Hematopoietic multipotent progenitor cell (in vitro differentiated cells): ENCODE results near the gene ADGRG1. TPM values are rescaled to one million over a fixed set of nuclear protein-coding genes. Genes with fewer than 3 reads are reported as not detected.

ENCODE experiments used
- DNase-seq, 3 donors: peaks; one replicate each; pipeline ENCODE4 v3.0.0-alpha.2; 2011 to 2015; ENCODE audit warnings: low read depth in 2 of 3, low spot score in 2 of 3
- total RNA-seq: library from RNA; depleted of rRNA; stranded (reverse); fragments of >200 nt; gene quantifications from one replicate; pipeline ENCODE4 v1.2.3, GENCODE V29; 2012

ADGRG1 gene
- total RNA-seq, 1 donor: 93.2 TPM

DNA sequence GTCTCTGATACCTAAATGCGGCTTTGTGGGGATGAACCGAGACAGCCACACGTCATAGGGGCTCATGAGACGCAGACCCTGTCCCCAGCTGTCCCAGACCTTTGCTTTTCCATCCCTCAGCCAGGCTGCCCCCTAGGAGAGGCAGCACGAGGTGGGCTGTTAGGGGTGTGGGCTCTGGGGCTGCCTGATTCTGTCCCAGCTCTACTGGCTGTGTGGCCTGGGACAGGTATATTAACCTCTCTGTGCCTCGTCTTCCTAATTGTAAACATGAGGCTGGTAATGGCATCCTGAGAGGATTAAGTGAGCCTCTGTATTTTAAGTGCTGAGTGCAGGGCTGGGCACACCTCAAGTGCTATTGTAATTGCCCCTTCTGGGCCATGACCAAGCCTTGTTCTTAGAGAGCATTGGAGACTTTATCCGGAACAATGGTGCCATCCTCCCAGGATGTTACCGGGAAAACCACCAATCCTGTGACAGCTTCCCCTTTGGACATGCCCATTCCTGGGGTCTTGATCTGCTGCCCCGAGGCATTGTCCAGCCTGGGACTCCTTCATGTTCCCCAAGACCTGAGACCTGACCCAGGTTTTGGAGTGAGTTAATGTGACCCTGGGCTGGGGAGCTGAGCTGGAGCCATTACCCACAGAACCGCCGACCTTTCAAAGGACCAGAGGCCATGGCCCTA is 5.1 kb downstream of the ADGRG1 start:
- DNase-seq: no peak

DNA sequence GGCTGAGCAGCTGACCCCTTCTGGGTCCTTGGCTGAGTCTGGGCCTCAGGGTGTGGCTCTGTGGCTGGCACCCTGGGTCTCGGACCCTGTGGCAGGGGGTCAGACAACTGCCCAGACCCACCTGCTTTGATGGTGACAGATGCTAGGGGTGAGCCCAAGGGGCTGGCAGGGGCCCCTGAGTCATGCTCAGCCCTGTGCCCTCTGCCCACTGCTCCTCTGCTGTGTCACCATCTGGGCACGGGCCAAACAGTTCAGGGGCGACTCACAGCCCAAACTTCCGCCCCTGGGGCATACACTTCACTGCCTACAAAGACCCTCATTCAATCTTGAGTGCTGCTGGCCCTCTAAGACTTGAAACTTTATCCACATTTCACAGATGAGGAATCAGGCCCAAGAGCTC is 5.7 kb downstream of the ADGRG1 start:
- peak in 2 of 3 donors; percentile 74 to 76 for DNase-seq

DNA sequence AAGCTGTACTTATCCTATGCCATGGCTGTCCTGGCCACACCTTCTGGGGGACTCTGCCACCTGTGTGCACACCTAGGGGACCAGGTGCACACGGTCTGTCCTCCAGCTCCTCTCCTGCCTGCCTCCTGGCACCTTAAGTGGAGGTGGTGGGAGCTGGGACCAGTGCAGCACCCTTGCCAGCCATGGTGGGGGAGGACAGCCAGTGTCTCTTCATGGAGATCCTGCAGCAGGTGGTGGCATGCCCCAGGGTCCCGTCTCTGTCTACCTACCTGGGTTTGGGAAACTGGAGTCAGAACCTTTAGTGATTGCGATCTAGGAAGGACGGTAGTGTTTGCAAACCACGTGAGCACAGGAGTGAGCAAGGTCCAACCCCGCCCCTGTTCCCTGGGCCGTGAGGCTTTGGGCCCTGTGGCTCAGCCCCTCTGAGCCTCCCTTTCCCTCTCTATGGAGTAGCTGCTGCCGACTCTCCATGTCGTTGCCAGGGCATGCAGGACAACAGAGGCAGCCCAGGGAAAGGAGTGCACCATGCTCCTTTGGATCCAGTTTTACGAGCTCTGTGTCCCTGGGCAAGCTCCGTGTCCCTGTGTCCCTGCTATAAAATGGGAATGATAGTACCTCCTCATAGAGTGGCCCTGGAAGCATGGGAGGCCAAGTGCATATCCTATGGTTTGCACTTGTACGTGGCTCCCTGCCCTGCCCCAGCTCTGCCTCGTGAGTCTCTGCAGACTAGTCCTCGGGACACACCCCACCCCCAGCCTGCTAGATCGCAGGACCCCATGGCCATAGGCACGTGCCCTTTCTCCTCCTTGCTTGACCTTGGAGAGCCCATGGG is 7.1 kb downstream of the ADGRG1 start:
- no peak for DNase-seq

DNA sequence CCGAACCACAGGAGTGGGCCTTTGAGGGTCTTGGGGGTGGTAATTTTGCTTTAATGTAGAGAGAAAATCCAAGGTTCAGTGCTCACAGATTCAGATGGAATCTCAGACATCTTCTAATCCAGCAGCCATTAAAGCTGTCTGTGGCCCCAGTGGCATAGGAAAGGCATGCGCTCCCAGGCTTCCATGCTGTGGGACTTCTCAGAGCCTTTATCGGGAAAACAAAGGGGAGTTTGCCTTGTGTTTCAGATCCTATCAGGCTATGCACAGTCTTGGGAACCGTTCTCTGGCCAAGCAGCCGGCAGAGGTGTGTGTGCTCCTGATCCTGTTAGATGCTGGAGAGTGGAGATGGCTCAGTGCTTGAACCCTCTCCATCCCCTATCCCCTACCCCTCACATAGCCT is 7.8 kb downstream of the ADGRG1 start:
- no peak for DNase-seq

DNA sequence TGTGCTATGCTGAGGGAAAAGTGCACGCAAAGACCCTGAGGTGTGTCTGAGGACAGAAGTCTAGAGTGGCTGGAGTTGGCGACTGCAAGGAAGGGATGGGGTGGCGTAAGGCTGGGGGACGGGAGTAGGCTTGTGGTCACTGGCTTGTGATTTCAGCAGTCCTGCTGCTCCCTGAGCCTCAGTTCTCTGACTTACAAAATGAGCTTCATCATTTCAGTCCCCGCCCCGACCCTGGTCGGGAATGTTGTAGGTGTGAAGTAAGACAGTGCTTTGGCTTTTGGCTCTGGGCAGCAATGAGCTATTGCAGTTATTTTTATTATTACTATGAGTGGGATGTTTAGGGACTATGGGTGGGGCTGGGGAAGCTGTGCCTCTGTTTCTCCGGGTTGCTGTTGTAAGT is 8.6 kb downstream of the ADGRG1 start:
- DNase-seq: no peak

DNA sequence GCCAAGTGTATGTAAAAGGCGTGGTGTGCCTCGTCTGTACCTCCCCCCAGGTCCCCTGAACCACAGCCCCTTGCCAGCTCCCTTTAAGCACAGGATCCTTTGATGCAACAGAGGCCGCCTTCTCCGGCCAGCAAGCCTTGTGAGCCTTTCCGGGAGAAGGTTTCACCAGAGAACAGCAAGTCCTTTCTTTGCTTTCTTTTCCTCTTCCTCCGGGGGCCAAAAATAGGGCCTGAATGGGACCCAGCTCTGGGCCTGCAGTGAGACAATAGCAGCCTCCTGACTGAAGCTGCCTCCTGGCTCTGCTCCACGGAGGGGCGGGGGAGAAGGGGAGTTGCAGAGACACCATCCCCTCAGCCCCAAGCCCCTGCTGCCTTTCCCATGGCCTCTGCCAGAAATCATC is 9.0 kb downstream of the ADGRG1 start:
- DNase-seq: no peak

DNA sequence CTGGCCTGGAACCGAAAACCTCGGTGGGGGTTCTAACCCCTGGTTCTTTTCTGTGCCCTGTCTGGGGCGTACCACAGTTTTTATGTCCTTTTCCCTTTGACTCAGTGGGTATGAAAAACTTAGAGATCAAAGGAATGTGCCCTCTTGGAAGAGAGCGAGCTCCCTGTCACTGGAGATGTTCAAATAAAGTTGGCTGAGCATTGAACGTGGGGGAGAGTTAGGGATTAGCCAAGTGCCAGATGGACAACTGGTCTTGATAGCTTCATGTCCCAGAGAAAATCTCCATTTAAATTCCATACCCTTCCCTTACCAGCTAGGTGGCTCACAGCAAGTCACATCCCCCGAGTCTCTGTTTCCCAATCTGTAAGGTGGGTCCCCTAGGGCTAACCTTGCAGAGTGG is 9.5 kb downstream of the ADGRG1 start:
- DNase-seq: no peak

DNA sequence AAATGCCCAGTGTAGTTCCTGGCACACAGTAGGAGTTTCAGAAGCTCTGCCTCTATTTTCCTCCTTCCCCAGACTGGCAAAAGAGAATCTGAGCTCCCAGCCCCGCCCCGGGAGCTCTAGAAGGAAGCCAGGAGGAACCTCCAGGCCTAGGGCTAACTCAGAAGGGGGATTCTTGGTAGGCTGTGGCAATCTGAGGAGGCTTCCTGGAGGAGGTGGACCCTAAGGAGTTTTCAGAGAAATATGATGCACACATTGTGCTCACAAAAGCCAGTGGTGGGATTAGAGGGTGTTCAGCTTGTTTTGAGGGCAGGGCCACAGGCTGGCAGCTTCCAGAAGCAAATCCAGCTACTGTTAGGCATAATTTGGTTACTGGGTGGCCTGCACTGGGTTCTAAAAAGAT is 10.0 kb downstream of the ADGRG1 start:
- DNase-seq: no peak

DNA sequence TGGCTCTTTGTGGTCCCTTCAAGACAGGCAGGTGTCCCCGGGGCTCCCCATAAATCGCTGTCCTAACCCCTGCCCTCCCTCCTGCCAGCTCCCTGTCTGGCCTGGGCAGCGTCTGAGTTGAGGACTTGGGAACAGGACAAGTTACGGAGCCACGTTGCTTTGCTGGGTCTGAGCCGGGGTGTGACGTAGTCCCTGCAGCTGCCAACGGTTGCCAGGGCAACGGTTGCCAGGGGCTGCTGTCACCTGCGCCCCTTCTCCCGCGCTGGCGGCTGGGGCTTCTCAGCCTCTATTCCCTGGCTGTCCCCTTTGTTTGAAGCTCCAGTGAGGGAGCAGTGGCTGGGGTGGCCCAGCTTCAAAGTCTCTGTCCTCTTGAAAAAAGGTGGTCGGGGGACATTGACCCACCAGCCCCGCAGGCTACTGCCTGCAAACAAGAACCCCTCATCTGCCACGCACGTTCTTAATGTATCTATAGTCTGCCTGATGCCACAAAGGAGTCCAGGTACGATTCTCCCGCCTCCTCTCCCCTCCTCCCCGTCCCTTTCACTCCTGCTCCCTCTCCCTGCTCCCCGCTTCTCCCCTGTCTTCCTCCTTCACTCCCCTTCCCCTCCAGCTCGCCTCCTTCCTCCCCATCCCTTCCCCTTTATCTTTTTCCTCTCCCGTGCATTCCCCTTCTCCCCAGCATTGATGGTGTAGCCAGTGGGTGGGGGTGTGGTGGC is 10.9 kb downstream of the ADGRG1 start:
- peak in 1 of 3 donors; percentile 55 for DNase-seq

DNA sequence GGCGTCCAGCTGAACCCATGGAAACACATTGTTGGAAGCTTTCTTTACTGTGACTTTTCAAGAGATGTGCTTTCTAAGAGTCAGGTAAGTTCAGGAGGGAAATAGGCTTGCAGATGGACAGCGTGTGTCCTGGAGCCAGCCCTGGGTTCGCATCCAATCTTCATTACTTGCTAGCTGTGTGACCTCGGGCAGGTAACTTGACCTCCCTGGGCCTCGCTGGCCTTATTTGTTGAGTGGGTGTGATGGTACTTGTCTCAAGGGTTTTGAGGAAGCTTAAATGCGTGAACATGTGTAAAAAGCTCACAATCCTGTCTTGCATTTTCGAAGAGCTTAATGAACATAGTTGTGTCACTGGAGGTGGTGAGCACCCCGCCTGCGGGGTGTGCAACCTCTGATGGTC is 11.8 kb downstream of the ADGRG1 start:
- no peak for DNase-seq

DNA sequence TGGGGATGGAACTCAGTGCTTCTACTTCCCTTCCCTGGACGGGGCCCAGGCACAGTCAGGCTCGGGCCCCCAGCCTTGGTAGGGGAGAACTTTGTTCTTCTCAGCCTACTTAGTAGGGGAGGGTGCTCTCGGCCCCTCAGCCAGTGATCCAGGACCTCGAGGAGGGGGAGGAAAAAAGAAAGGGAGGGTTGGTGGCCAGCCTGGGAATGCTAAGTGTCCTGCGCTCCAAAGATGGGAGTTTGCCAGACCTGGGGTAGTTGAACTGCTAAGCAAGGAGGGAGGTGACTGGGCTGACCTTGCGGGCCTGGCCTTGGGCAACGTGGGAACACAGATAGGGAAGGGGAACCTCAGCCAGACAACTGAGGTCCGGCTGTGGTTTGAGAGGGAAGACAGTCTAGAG is 12.2 kb downstream of the ADGRG1 start:
- DNase-seq: no peak

DNA sequence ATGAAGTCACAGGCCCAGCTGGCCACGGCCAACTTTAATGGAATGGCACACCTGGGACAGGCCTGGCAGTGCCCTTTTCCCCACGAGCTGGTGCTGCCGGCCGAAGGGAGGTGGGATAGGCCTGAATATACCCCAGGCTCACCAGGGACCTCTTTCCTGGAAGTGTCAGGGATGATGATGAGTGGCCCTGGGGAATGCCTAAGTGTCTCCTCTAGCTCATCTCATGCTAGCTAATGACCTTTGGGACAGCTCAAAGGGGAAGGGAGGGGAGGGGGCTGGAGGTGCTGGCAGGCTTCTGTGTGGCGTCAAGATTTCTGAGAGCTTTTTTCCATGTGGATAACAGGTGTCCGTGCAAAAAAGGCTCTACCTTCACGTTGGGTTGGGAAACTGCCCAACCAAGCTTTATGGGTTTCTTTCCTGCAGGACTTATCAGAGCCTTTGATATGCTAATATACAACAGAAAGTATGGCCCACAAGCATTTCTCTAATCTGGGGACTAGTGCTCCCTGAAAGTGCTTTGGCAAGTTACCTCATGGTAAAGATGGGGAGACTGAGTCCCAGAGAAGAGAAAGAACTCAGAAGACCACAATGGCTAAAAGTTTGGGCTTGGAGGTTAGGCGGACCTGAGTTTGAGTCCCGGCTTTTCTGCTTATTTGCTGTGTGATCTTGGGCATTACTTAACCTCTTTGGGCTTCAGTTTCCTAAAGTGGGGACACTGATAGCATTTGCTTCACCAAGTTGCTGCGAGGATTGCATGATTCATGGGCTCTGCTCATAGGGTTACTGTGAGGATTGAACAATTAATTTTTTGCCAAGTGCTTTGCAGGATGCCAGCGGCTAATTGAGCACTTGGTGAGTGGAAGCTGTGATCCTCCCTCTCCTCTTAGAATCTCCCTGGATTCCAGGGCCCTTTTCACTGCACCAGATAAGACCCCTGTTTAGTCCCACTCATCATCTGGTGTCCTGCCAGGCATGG is 14.0 kb downstream of the ADGRG1 start:
- DNase-seq: no peak

DNA sequence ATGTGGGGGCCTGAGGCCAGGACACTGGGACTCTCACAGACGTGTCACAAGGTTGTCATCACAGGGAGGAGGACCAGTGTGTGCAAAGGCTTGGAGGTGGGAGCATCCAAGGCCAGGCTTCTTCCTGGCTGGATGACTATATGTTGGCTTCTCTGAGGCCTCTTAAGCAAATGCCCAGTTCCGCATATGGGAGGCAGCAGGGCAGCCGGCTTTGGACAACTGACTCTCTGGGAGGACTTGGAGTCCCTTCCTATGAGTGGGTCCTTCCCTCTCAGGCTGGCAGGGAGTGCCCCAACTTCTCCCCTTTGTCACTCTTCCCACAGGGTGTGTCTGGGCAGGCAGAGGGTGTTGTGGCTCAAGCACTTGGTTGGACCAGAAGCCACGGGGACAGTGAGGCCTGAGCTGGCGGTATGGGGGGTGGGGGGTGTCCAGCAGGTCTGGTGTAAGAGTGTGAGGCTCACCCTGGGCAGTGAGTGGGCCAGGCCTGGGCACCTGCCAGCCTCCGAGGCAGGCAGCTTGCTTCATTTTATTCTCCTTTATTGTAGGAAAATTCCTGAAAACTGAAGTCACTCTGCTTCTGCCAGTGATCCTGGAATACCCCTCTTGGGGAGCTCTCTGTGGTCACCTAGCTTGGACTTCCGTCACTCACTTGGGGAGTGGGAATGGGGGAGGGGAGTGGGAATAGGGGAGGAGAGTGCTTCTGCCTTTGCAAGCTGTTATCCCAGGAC is 14.9 kb downstream of the ADGRG1 start:
- DNase-seq: no peak

DNA sequence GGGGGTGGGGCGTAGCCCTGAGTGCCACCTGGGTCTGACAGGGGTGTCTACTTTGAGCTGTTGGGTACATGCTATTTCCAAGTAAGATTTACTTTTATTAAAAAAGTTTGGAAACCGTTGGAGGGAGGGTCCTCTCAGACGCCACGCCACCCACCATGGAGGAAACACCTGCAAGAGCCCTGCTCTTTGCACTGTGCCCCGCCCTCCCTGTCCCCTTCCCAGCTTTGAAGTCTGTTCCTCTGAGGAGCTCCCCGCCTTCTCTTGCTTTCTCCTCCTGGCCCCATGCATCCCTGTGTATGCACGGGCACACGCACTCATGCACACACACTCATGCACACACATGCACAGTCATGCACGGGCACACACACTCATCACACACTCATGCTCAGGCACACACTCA is 15.5 kb downstream of the ADGRG1 start:
- peak in 2 of 3 donors; percentile 66 to 81 for DNase-seq

DNA sequence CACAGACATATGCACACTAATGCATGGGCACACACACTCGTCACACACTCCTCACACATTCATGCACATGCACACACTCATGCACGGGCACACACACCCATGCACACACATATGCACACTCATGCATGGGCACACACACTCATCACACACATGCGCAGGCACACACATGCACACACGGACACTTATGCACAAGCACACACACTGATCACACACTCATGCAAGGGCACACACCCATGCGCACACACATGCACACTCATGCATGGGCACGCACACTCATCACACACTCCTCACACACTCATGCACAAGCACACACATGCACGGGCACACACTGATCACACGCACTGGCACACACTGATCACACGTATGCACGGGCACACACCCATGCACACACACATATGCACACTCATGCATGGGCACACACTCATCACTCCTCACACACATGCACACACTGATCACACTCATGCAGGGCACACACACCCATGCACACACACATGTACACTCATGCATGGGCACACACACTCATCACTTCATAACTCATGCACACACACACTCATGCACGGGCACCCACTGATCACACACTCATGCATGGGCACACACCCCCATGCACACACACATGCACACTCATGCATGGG is 16.1 kb downstream of the ADGRG1 start:
- no peak for DNase-seq

DNA sequence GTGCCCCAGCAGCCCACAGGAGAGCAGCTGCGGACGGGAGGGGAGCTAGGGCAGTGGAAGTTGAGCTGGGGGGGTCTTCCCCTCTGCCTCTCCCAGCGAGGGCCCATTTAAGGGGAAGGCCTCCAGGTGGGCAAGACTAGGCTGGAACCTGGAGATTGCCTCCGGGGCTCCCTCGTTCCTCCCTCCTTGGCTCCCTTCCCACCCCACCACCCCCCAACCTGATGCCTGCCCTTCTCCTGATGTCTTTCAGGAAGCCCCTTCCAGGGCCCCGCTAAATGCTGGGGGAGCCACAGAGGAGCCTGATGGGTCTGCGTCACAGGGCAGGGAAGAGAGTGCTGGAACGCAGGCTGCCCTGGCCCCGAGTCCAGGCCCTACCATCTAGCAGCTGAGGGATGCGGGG is 16.7 kb downstream of the ADGRG1 start:
- DNase-seq: no peak

DNA sequence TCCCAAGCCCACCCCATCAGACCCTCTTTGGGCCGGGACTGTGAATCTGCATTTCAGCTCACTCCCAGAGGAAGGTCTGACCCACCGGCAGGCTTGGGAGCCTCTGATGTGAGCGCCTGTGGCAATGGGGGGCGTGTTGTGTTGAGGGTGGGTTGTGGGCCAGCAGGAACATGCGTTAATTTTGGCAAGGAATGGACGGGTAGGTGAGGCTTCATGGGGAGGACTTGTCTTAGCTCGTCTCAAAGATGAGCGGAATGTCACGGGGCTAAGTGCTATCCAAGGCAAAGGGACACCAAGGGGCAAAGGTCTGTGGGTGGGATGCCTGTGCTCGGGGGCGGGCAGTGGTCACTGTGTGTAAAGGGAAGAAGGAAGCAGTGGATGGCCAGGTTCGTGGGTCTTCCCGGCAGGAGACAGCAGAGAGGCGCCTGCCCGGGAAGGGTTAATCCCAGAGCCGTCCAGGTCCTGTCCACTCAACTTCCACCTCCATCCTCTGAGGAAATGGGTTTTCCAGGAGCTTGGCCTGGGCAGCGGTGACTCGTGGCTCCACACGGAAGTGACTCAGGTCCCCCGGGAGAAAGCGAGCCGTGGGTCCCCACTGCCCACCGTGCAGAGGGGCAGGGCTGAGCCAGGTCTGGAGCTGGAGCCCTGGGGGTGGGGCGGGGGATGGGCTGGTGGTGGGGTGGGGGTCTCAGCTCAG is 17.4 kb downstream of the ADGRG1 start:
- no peak for DNase-seq

DNA sequence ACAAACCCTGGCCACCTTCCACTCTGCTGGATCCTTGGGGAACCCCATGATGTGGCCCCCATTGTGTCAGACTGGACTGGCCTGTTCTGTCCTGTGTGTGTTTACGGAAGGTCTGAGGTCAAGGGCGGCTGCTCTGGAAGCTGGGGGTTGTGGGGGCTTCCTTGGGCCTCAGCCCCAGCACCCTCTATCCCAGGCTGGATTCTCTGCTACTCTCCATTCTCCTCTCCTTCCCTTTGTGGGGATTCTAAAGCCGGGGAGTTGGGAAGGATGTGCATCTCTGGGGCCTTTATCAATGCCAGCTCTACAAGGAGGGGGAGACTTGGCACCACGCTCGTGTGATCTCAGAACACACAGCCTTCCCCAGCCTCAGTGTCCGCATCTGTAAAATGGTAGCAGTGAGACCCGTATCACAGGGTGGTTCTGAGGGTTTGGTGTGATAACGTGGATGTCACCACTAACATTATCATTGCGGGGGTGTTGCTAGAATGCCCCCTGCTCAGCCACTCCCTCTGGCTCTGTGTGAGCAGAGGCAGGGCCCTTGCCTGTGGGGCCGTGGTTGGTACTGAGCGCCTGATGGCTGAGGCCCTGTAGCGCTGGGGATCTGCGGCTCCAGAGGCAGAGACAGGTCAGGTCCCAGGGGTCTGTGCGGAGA is 18.1 kb downstream of the ADGRG1 start:
- peak in 1 of 3 donors; percentile 58 for DNase-seq
